Prostate gland (tissue), 2 donors: Measurements from ENCODE around the gene CDH9. TPM values are rescaled to one million over a fixed set of nuclear protein-coding genes. Genes with fewer than 3 reads are reported as not detected.

ENCODE experiments used
- DNase-seq: peaks from one replicate; pipeline ENCODE4 v3.0.0-alpha.2; 2019; ENCODE audit warnings: low spot score
- H3K27ac ChIP-seq, 2 donors: fragments of 200-600 bp; sonication (generic); 2 replicates each; pipeline ENCODE4 v1.5.1; 2017 to 2019
- H3K27me3 ChIP-seq: fragments of 200-600 bp; sonication (generic); replicated peaks from 2 replicates; pipeline ENCODE4 v1.5.1; 2019; ENCODE audit not compliant: insufficient read depth
- H3K36me3 ChIP-seq, 2 donors: fragments of 200-600 bp; sonication (generic); 1 replicate in 1 of 2; 2 replicates in 1 of 2; pipeline versions ENCODE4 v1.5.1 to v1.8.1; 2017 to 2019
- H3K4me1 ChIP-seq: fragments of 200-600 bp; sonication (generic); replicated peaks from 2 replicates; pipeline ENCODE4 v1.5.1; 2019
- H3K4me3 ChIP-seq, 2 donors: fragments of 200-600 bp; sonication (generic); 2 replicates each; pipeline ENCODE4 v1.5.1; 2017 to 2019
- H3K9me3 ChIP-seq: fragments of 200-600 bp; sonication (generic); 2 replicates; pipeline ENCODE4 v1.5.1; 2017
- CTCF ChIP-seq, 4 experiments: fragments of 200-600 bp in 2 of 4; fragments of 450-650 bp in 2 of 4; sonication (generic) in 2 of 4; IDR thresholded peaks; 1 replicate in 3 of 4; 2 replicates in 1 of 4; pipeline ENCODE4 v1.5.1; 2016 to 2019; ENCODE audit warnings: antibody characterized with exemption in 4 of 4, mild to moderate bottlenecking in 2 of 4, moderate library complexity in 2 of 4
- POLR2A ChIP-seq: fragments of 450-650 bp; IDR thresholded peaks from one replicate; pipeline ENCODE4 v1.6.1; 2016; ENCODE audit warnings: antibody characterized with exemption, mild to moderate bottlenecking
- POLR2AphosphoS5 ChIP-seq: sonication (generic); formaldehyde crosslinking; IDR thresholded peaks from one replicate; pipeline ENCODE4 v1.6.1; 2017; ENCODE audit warnings: antibody characterized with exemption
- WGBS: methylation state at CpG from one replicate; pipeline ENCODE4 v1.1.5; 2018; 5-methylcytosine and 5-hydroxymethylcytosine counted together
- intact Hi-C: fragments of 100-400 bp; cut with DNase I; formaldehyde crosslinking; loops from one replicate; pipeline ENCODE4 v1.14.2; 2022
- total RNA-seq, 2 donors: library from RNA; depleted of rRNA; stranded (reverse); fragments of >200 nt; gene quantifications; one replicate each; pipeline ENCODE4 v1.1.0, GENCODE V29; 2016

The CDH9 gene
- total RNA-seq, 2 donors from 2014 or later: not detected

- intact Hi-C loops: no loop called here
- DNase-seq: no peak
- Histone ChIP-seq H3K4me3 (no peak overlapping the region), H3K4me1 (no peaks in the 10 kb centered on the region), H3K36me3 (no peaks in the 10 kb centered on the region), H3K27me3 (no peaks in the 10 kb centered on the region), H3K27ac (no peak overlapping the region), H3K9me3 (no peaks in the 10 kb centered on the region)
- WGBS: 57% methylated on average over 1 of the region's 1 CpG
- no peak for TF ChIP-seq CTCF (IDR thresholded peaks at IDR 0.05)
- no peak for TF ChIP-seq POLR2AphosphoS5
- TF ChIP-seq POLR2A: no peak
Measured at GRCh38 chr5:27009540-27009915, 28.9 kb downstream of the CDH9 start.

GRCh38 chr5:27008604-27009539, 29.5 kb downstream of the CDH9 start:
- DNase-seq: no peak
- H3K36me3 ChIP-seq: no peaks in the 10 kb centered on the region
- WGBS: 78% methylated on average over 3 of the region's 3 CpGs
- no peak overlapping the region for H3K27ac ChIP-seq
- H3K4me3 ChIP-seq: no peak overlapping the region
- H3K4me1 ChIP-seq: no peaks in the 10 kb centered on the region
- H3K27me3 ChIP-seq: no peaks in the 10 kb centered on the region
- no peaks in the 10 kb centered on the region for H3K9me3 ChIP-seq
- intact Hi-C loops: no loop called here
- TF ChIP-seq POLR2AphosphoS5 (no peak), POLR2A (no peak), CTCF (IDR thresholded peaks at IDR 0.05) (no peak)

GRCh38 chr5:27007121-27007520, 31.3 kb downstream of the CDH9 start:
- intact Hi-C loops: no loop called here
- TF ChIP-seq CTCF (IDR thresholded peaks at IDR 0.05) (no peak), POLR2A (no peak), POLR2AphosphoS5 (no peak)

GRCh38 chr5:26986985-26987384, 51.4 kb downstream of the CDH9 start:
- no peak for DNase-seq
- no peaks in the 10 kb centered on the region for H3K4me1 ChIP-seq
- intact Hi-C loops: no loop called here
- no peaks in the 10 kb centered on the region for H3K9me3 ChIP-seq
- H3K4me3 ChIP-seq: no peak overlapping the region
- H3K27ac ChIP-seq: no peak overlapping the region
- H3K36me3 ChIP-seq: no peaks in the 10 kb centered on the region
- 67% methylated on average over 1 of the region's 1 CpG for WGBS
- TF ChIP-seq POLR2AphosphoS5 (no peak), POLR2A (no peak), CTCF (IDR thresholded peaks at IDR 0.05) (no peak)
- no peaks in the 10 kb centered on the region for H3K27me3 ChIP-seq

More at GRCh38 chr5:27007121-27007520, 31.3 kb downstream of the CDH9 start:
- Histone ChIP-seq H3K27me3 (no peaks in the 10 kb centered on the region), H3K9me3 (no peaks in the 10 kb centered on the region), H3K4me1 (no peaks in the 10 kb centered on the region), H3K4me3 (no peak overlapping the region), H3K36me3 (no peaks in the 10 kb centered on the region), H3K27ac (no peak overlapping the region)
- DNase-seq: no peak

- H3K27me3 ChIP-seq: no peaks in the 10 kb centered on the region
- no peak overlapping the region for H3K27ac ChIP-seq
- H3K4me3 ChIP-seq: no peak overlapping the region
- no peak for DNase-seq
- 81% methylated on average over 3 of the region's 3 CpGs for WGBS
- intact Hi-C loops: no loop called here
- H3K4me1 ChIP-seq: no peaks in the 10 kb centered on the region
- no peak for TF ChIP-seq POLR2A
- no peak for TF ChIP-seq POLR2AphosphoS5
- TF ChIP-seq CTCF (IDR thresholded peaks at IDR 0.05): no peak
- H3K36me3 ChIP-seq: no peaks in the 10 kb centered on the region
- H3K9me3 ChIP-seq: no peaks in the 10 kb centered on the region
Measured at GRCh38 chr5:26981750-26982149, 56.6 kb downstream of the CDH9 start.
